Activated CD4-positive, alpha-beta T cell treated with anti-CD3 and anti-CD28 coated beads, Interleukin-2, Interleukin-6, amounts not matched to agents 100 ng/mL and 50 ng/mL, durations not matched to agents 16 hours and 8 hours (primary cell): Measurements from ENCODE around the gene NGFR.
A peak's percentile ranks its signal among the peaks of the same experiment; 100 is the strongest.

Source experiments
- DNase-seq: peaks from one replicate; pipeline ENCODE4 v3.0.0-alpha.2; 2020

The NGFR gene

DNA sequence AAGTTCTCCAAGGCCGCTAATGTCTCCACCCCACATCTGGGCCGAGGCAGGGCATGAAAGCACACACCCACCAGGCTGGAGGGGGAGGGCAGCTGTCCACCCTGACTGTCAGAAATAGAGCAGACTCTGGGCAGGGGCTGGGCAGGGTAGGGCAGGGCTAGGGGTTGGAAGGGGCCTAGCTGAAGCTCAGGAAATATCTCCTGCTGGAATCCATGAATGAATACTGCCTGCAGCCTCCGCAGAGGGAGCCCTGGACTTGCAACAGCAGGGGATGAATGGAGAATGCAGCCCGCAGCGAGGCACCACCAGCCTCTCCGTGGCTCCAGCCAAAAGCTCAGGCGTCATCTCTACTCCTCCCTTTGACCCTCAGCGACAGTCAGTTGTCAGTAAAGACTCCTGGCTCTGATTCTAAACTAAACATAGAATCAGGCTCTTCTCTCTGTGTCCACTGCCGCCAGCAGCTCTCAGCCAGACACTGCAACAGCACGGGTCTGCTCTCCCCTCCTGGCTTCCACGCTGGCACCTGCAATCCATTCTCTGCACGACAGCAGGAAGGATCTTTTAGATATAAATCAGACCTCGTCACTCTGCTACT is 23.9 kb upstream of the NGFR start:
- DNase-seq, result no peak

DNA sequence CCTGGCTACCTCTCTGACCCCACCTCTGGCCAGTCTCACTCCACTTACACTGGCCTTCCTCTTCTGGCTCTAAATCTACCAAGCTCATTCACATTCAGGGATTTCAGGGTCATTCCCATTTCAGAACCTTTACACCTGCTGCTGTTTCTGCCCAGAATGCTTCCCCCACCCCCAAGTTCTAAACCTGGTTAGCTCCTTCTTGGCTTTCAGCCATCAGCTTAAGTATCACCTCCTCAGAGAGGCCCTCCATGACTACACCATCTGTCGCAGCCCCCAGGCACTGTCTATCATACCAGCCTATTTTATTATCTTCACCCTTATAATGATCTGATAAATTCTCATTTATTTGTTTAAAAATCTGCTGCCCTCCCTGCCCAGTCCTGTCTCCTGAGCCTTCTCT is 23.3 kb upstream of the NGFR start:
- DNase-seq, result no peak

- DNase-seq, result no peak
Measured at GRCh38 chr17:49472527-49472926, 22.6 kb upstream of the NGFR start.

GRCh38 chr17:49473900-49474751 is 21.0 kb upstream of the NGFR start:
- DNase-seq, result no peak

GRCh38 chr17:49477709-49478108 is 17.4 kb upstream of the NGFR start:
- no peak for DNase-seq

DNA sequence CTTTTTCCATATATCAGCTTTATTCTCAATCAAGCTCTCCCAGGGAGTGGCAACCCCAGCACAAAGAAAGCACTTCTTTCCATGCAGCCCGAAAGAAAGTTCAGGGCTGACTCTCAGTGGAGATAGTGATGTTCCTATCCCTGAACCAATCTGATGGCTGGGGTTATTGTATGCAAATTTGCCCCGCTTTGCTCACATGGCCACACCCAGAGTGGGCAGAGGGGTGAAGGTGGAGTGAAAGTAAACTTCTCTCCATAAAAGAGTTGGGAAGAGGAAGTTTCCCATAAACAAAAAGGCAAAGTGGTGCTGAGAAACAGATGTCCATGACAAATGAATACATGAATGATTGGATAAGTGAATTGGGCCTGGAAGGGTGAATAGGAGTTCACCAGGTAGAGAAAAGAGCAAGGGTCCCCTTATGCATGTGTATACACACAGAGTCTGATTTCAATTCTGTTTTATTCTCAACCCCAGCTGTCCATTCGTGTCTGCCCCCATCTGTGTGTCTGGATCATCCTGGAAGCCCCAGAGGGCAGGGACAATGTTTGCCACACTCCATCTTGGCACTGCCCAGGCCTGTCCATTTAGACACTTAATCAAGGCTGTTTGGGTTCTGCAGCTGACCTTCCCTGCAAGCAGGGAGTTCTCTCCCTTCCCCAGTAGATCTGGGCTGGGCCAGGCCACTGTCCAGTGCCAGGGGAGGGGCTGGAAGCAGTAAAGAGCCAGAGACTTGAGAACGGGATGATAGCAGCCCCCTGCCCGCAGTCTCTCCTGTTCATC is 14.1 kb upstream of the NGFR start:
- no peak for DNase-seq

- no peak for DNase-seq
Measured at GRCh38 chr17:49482144-49482817, 12.8 kb upstream of the NGFR start.

DNA sequence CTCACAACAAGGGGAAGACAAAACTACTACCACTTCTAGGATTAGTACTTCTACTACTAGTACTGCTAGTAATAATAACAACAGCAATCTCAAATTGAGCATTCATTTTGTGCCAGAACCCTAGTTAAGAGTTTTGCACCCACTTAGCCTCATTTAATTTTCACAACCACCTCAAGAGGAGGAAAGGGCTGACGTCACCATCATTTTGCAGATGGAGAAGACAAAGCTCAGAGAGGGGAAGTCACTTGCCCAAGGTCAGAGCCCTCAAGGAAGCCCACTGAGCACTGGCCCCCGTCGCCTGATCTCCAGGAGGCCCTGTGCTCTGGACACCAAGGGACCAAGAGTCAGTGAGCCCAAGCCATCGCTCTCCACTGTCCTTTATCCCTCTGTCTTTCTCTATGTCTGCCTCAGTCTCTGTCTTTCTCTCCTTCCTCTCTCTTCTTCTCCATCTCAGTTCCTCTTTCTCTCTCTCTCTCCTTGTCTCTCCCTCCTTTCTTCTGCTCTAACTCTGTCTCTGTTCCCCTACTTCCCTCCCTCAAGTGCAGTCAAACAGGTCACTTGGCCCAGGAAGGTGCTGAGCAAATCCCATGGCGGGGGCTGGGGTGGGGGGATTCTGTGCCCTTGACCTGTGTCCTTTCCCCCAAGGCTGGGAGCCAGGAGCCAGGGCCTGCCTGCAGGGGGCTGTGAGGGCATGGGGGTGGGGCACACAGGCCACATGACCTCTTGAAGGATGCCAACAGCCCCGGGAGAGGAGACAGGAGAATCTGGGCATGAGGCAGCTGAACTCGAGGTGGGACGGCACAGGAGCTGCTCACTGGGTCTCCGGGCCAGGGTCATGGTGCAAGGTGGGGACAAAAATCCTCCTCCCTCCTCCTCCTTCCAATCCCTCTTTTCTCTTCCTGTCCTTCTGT is 11.2 kb upstream of the NGFR start:
- no peak for DNase-seq

GRCh38 chr17:49484588-49484987 is 10.5 kb upstream of the NGFR start:
- no peak for DNase-seq

- DNase-seq, result no peak
Measured at GRCh38 chr17:49486012-49486641, 9.0 kb upstream of the NGFR start.

GRCh38 chr17:49487183-49487582 is 7.9 kb upstream of the NGFR start:
- DNase-seq, result no peak

GRCh38 chr17:49488612-49489011 is 6.5 kb upstream of the NGFR start:
- no peak for DNase-seq

DNA sequence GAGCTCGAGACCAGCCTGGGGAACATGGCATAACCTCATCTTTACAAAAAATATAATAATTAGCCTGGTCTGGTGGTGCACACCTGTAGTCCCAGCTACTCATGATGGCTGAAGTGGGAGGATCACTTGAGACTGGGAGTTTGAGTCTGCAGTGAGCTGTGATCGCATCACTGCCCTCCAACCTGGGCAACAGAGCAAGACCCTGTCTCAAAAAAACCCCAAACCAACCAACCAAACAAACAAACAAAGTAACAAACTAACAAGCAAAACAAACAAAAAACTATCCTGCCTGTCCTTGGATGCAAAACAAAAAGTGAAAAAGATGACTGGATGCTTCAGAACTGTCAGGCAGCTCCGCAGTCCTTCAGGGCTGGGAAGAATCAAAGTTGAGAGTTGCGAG is 5.7 kb upstream of the NGFR start:
- DNase-seq, result no peak

- DNase-seq, result no peak
Measured at GRCh38 chr17:49490276-49490675, 4.8 kb upstream of the NGFR start.

- no peak for DNase-seq
Measured at GRCh38 chr17:49491192-49491769, 3.8 kb upstream of the NGFR start.

DNA sequence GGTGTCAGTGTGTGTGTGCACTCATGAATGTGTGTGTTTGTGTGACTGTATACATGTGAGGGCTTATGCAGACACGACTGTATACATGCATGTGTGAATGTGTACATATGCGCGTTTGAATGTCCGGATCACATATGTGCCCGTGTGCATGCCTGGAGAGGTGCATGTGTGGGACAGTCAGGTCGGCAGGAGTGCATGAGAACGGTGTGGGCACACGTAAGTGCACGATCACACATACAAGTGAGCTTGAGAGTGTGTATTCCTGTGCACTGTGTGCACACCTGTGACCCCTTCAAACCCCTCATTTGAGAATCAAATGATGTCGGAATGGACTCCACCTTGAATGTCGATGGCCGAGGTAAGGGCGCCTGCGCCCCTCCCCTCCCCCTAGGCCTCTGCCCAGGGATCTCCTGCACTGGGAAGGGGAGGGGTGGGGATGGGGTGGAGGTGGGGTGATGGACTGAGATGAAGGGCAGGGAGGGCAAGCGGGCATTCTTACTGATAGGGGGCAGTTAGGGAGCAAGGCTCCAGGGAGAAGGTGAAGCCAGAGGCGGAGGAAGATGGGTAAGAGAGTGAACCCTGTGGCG is 601 bp upstream of the NGFR start:
- no peak for DNase-seq

DNA sequence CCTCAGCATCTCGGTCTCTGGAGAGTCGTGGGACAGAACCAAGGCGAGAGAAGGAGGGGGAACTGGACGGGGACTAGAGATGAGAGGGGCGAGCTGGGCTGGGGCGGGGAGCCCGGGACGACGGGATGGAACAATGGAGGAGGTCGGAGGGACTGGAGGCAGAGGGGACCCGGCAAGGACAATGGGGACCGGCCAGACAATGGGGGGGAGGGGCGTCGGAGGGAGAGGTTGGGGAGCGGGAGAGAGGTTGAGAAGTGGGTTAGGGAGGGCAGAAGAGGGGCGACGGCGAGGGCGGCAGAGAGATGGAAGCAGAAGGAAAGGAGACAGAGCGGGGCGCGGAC is 719 bp downstream of the NGFR start:
- no peak for DNase-seq

DNA sequence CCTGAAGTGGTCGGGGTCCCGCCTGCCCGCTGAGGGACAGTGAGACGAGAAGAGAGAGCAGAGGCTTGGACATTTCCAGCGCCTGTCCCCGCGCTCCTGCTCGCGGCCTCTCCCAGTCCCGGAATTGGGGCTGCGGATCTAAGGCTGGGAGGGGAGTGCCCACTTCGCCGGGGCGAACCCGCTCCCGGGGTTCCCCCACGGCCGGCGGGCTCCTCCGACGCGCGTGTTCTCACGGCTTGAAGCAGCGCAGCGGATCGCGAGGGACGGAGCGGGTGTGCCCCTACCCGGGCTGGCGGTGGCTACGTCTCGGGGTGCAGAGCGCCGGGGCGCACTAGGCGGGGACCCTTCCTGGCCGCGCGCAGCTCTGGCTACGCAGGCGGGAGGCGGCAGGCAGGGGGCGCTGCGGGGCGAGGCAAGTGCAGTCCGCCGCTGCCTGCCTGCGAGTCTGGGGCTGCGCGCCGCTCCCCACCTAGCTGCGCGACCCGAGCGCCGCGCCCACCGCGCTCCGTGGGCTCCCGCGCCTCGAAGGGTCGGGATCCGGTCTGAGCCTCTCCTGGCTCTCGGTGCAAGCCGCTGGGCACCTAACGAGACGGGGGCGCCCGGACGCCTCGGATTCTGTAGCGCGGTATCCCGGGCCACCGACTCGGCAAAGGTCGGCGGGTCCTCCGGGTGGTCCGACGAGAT is 1.2 kb downstream of the NGFR start:
- DNase-seq, result peak; percentile 84

- no peak for DNase-seq
Measured at GRCh38 chr17:49496867-49497147, 1.7 kb downstream of the NGFR start.

DNA sequence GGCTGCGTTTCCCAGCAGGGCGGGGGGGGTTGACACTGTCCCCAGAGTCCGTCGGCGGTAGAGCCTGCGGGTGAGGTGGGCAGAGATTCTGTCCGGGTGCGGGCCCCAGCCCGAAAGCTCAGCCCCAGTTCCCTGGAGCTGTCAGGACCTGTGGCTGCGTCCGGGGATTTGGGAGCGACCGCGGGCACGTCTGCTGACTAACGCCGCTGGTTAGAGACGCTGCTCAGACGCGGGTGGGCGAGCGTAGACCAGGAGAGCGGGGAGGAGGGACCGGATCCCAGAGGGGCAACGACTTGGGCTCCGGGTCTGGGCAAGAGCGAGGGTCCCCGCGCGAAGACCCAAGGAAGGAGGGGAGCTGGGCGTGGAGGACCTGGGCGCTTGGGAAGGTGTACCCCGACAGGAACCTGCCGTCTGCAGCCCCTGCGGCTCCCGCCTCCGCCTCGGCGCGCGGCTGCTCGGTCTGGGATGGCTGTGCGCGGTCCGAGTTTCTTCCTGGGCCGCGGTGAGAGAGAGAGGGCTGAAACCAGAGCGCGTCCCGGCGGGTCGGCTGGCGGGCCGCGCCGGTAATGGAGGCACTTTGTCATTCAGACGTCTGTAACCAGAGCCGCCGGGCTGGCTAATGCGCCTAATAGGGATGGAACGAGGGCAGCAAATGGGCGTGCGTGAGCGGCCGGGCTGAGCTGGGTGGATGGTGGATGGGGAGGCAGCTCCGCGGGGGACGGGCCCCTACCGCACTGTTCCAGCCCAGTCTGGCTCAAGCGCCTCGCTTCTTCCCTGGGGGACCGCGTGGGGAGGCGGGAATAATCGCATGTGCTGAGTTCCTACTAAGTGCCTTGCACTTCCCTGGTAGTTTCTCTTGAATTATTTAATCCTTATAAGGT is 2.3 kb downstream of the NGFR start:
- DNase-seq, result no peak
